ENCODE data around the gene CLHC1. TPM values are rescaled to one million over a fixed set of nuclear protein-coding genes. Genes with fewer than 3 reads are reported as not detected.

CLHC1 gene
- total RNA-seq, 2 experiments from 2014 or later: 4.0 to 6.1 TPM

GRCh38 chr2:55159037-55159651, 72.9 kb downstream of the CLHC1 start:
- DNase-seq: no peak
- ATAC-seq: peak; percentile 47
- H3K27me3 Mint-ChIP-seq: no peaks in the 10 kb centered on the region
- peaks cover 7% of the 10 kb centered on the region for H3K4me1 Mint-ChIP-seq
- no peaks in the 10 kb centered on the region for H3K9me3 Mint-ChIP-seq (ENCODE audit: low read depth)
- intact Hi-C loops (cut with DNase I, micrococcal nuclease): no loop called here
- POLR2A ChIA-PET: no interaction called here
- H3K27ac Mint-ChIP-seq: no peak overlapping the region
- CTCF ChIA-PET: interaction anchor here (0.9 kb wide), 1 partner anchor 10 kb away, joined by 3 read pairs; no protein-coding TSS in a partner anchor
- no peak overlapping the region for H3K4me3 Mint-ChIP-seq
- H3K36me3 Mint-ChIP-seq (ENCODE audit: low read depth): no peaks in the 10 kb centered on the region

DNA sequence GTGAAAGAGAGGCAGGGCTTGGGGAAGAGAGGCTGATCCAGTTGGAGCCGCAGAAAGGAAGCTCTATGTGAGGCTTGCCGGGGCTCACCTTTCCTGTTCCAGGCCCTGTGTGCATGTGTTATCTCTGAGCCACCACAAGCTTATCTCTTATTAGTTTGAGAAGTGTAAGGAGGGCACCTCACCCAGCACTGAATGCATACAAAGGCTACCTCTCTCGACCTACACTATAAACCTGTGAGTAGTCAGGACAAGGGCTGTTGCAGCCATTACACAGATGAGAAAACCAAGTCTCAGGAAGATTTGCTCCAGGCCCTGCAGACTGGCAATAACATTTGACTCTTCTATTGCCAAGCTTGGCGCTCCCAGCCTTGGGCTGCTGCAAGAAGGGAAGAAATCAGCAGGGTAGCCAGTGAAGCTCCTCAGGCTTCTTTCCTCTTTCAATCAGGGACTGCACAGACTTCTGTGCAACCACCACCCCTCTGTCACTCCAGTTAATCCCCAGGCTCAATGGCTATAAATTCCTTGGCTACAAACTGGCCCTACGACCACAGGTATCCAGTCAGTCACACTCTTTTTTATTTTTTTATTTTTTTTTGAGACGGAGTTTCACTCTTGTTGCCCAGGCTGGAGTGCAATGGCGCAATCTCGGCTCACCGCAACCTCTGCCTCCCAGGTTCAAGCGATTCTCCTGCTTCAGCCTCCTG, 73.8 kb downstream of the CLHC1 start:
- Mint-ChIP-seq H3K36me3 (ENCODE audit: low read depth) (no peaks in the 10 kb centered on the region), H3K4me1 (peaks cover 7% of the 10 kb centered on the region), H3K4me3 (no peak overlapping the region), H3K27ac (no peak overlapping the region), H3K9me3 (ENCODE audit: low read depth) (no peaks in the 10 kb centered on the region), H3K27me3 (no peaks in the 10 kb centered on the region)
- DNase-seq: no peak
- ChIA-PET POLR2A (interaction anchor here (0.6 kb wide), 1 partner anchor 222 kb away, joined by 3 read pairs; no protein-coding TSS in a partner anchor), CTCF (interaction anchor here (0.9 kb wide), 1 partner anchor 11 kb away, joined by 4 read pairs; no protein-coding TSS in a partner anchor)
- ATAC-seq: no peak
- intact Hi-C loops (cut with DNase I, micrococcal nuclease): no loop called here

GRCh38 chr2:55157474-55157884, 74.6 kb downstream of the CLHC1 start:
- peaks cover 7% of the 10 kb centered on the region for H3K4me1 Mint-ChIP-seq
- ChIA-PET CTCF (interaction anchor here (0.9 kb wide), 1 partner anchor 12 kb away, joined by 4 read pairs; no protein-coding TSS in a partner anchor), POLR2A (interaction anchor here (0.6 kb wide), 1 partner anchor 221 kb away, joined by 3 read pairs; no protein-coding TSS in a partner anchor)
- ATAC-seq (peak; percentile 72), DNase-seq (no peak)
- H3K36me3 Mint-ChIP-seq (ENCODE audit: low read depth): no peaks in the 10 kb centered on the region
- no peak overlapping the region for H3K4me3 Mint-ChIP-seq
- H3K27me3 Mint-ChIP-seq: no peaks in the 10 kb centered on the region
- no peaks in the 10 kb centered on the region for H3K9me3 Mint-ChIP-seq (ENCODE audit: low read depth)
- H3K27ac Mint-ChIP-seq: no peak overlapping the region
- intact Hi-C loops (cut with DNase I, micrococcal nuclease): no loop called here

DNA sequence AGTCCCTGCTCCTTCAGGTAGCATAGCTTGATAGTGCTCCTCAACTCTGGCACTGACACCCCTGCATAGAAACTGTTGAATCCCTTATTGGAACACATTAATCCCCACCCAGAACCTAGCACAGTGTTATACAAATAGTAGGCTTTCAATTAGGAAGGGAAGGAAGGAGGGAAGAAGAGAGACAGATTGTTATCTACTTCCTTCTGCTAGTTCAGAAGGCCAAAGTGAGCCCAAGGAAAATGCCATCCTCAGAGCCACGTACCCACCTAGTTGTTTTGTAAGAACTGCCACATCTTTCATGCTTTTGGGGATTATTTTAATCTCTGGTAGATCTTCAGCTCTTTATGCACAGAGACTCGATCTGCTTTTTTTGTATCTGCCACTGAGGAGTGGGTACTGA, 75.1 kb downstream of the CLHC1 start:
- no peak for ATAC-seq
- intact Hi-C loops (cut with DNase I, micrococcal nuclease): no loop called here
- Mint-ChIP-seq H3K9me3 (ENCODE audit: low read depth) (no peaks in the 10 kb centered on the region), H3K4me3 (no peak overlapping the region), H3K27ac (no peak overlapping the region), H3K27me3 (no peaks in the 10 kb centered on the region), H3K36me3 (ENCODE audit: low read depth) (no peaks in the 10 kb centered on the region), H3K4me1 (peaks cover 7% of the 10 kb centered on the region)
- ChIA-PET CTCF (interaction anchor here (1.6 kb wide), 1 partner anchor 142 kb away, joined by 3 read pairs; no protein-coding TSS in a partner anchor), POLR2A (no interaction called here)
- no peak for DNase-seq

- POLR2A ChIA-PET: no interaction called here
- Mint-ChIP-seq H3K4me3 (no peak overlapping the region), H3K9me3 (ENCODE audit: low read depth) (no peaks in the 10 kb centered on the region), H3K27me3 (no peaks in the 10 kb centered on the region), H3K4me1 (peaks cover 7% of the 10 kb centered on the region), H3K36me3 (ENCODE audit: low read depth) (no peaks in the 10 kb centered on the region), H3K27ac (no peak overlapping the region)
- intact Hi-C loops (cut with DNase I, micrococcal nuclease): no loop called here
- CTCF ChIA-PET: interaction anchor here (1.4 to 1.6 kb wide), 2 partner anchors 23 to 141 kb away, joined by 3 read pairs; no protein-coding TSS in a partner anchor
- ATAC-seq (no peak), DNase-seq (no peak)
These were observed 75.8 kb downstream of the CLHC1 start for GRCh38 chr2:55156326-55156725.

DNA sequence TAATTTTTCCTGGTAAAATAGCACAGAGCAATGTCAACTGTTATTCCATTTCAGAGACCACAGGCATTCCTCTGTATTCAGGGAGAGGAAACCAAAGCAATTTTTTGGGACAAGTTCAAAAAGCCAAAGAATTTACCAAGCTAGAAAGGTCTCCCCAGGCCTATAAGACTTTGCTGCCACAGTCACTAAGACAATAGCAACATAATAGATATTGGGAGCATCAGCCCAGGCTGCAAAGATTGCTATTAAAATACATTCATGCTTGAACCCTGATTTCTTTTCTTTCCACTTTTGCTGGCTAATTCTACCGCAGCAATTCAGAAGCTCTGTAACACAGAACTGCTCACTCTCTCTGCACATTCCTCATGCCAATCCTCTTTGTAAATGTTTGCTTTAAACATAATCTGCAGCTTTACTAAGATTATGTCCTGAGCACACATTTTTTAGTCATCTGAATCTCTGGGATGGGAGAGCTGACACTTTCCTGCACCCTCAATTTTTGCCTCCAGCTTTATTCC, 76.3 kb downstream of the CLHC1 start:
- H3K27ac Mint-ChIP-seq: no peak overlapping the region
- H3K36me3 Mint-ChIP-seq (ENCODE audit: low read depth): no peaks in the 10 kb centered on the region
- no peaks in the 10 kb centered on the region for H3K27me3 Mint-ChIP-seq
- H3K4me3 Mint-ChIP-seq: no peak overlapping the region
- no peaks in the 10 kb centered on the region for H3K9me3 Mint-ChIP-seq (ENCODE audit: low read depth)
- intact Hi-C loops (cut with DNase I, micrococcal nuclease): no loop called here
- DNase-seq: no peak
- ChIA-PET POLR2A (no interaction called here), CTCF (interaction anchor here (1.4 to 1.6 kb wide), 2 partner anchors 24 to 141 kb away, joined by 3 read pairs; no protein-coding TSS in a partner anchor)
- H3K4me1 Mint-ChIP-seq: peaks cover 7% of the 10 kb centered on the region
- ATAC-seq: no peak

DNA sequence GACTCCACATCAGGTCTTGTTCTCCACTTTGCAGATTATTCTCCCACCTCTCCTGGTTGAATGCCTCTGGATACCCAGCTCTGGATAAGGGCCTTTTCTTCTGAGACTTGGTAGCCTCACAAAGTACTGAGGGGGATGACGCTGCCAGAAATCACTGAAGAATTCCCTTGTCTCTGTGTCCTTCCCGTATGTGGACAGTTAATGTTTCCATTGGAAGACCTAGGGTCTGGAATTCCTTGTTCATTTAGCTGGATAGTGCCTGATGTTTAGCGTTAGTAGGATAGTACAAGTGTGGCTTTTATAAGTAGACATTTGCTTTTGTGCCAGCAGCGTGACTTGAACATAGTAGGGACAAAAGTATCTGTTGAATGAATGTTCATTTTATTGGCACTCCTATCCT, 76.9 kb downstream of the CLHC1 start:
- Mint-ChIP-seq H3K27me3 (no peaks in the 10 kb centered on the region), H3K27ac (no peak overlapping the region), H3K9me3 (ENCODE audit: low read depth) (no peaks in the 10 kb centered on the region), H3K4me3 (no peak overlapping the region), H3K4me1 (peaks cover 7% of the 10 kb centered on the region), H3K36me3 (ENCODE audit: low read depth) (no peaks in the 10 kb centered on the region)
- CTCF ChIA-PET: interaction anchor here (1.4 kb wide), 1 partner anchor 24 kb away, joined by 3 read pairs; no protein-coding TSS in a partner anchor
- intact Hi-C loops (cut with DNase I, micrococcal nuclease): no loop called here
- ATAC-seq (no peak), DNase-seq (no peak)
- POLR2A ChIA-PET: no interaction called here

GRCh38 chr2:55154525-55155030, 77.5 kb downstream of the CLHC1 start:
- ATAC-seq (no peak), DNase-seq (no peak)
- ChIA-PET CTCF (interaction anchor here (1.0 to 1.4 kb wide), 2 partner anchors 25 to 148 kb away, joined by 3 read pairs; no protein-coding TSS in a partner anchor), POLR2A (no interaction called here)
- Mint-ChIP-seq H3K4me1 (peaks cover 7% of the 10 kb centered on the region), H3K36me3 (ENCODE audit: low read depth) (no peaks in the 10 kb centered on the region), H3K9me3 (ENCODE audit: low read depth) (no peaks in the 10 kb centered on the region), H3K27me3 (no peaks in the 10 kb centered on the region), H3K4me3 (no peak overlapping the region), H3K27ac (no peak overlapping the region)
- intact Hi-C loops (cut with DNase I, micrococcal nuclease): no loop called here

GRCh38 chr2:55153584-55154299, 78.4 kb downstream of the CLHC1 start:
- POLR2A ChIA-PET: no interaction called here

GRCh38 chr2:55152475-55153412, 79.3 kb downstream of the CLHC1 start:
- Mint-ChIP-seq H3K27ac (no peak overlapping the region), H3K9me3 (ENCODE audit: low read depth) (no peaks in the 10 kb centered on the region), H3K4me1 (peaks cover 6% of the 10 kb centered on the region), H3K36me3 (ENCODE audit: low read depth) (no peaks in the 10 kb centered on the region), H3K27me3 (no peaks in the 10 kb centered on the region), H3K4me3 (no peak overlapping the region)
- CTCF ChIA-PET: no interaction called here
- intact Hi-C loops (cut with DNase I, micrococcal nuclease): no loop called here
- ATAC-seq (no peak), DNase-seq (no peak)
- POLR2A ChIA-PET: interaction anchor here (0.6 kb wide), 1 partner anchor 70 kb away, joined by 5 read pairs; no protein-coding TSS in a partner anchor

More at GRCh38 chr2:55153584-55154299, 78.4 kb downstream of the CLHC1 start:
- DNase-seq: no peak
- Mint-ChIP-seq H3K9me3 (ENCODE audit: low read depth) (no peaks in the 10 kb centered on the region), H3K4me3 (no peak overlapping the region), H3K4me1 (peaks cover 7% of the 10 kb centered on the region), H3K36me3 (ENCODE audit: low read depth) (no peaks in the 10 kb centered on the region), H3K27me3 (no peaks in the 10 kb centered on the region), H3K27ac (no peak overlapping the region)
- CTCF ChIA-PET: interaction anchor here (0.6 to 1.0 kb wide), 2 partner anchors 120 to 147 kb away, joined by 3 read pairs; no protein-coding TSS in a partner anchor
- intact Hi-C loops (cut with DNase I, micrococcal nuclease): no loop called here
- no peak for ATAC-seq

Measured in activated CD4-positive, alpha-beta T cell treated with anti-CD3 and anti-CD28 coated beads for 36 hours (primary cell).